Activated CD4-positive, alpha-beta T cell treated with anti-CD3 and anti-CD28 coated beads, Interleukin-2, amount 50 U/mL, for 16 hours (primary cell): ENCODE results near the gene CADM2.

Experiments used
- DNase-seq: peaks from one replicate; pipeline ENCODE4 v3.0.0-alpha.2; 2020

Gene CADM2

DNA sequence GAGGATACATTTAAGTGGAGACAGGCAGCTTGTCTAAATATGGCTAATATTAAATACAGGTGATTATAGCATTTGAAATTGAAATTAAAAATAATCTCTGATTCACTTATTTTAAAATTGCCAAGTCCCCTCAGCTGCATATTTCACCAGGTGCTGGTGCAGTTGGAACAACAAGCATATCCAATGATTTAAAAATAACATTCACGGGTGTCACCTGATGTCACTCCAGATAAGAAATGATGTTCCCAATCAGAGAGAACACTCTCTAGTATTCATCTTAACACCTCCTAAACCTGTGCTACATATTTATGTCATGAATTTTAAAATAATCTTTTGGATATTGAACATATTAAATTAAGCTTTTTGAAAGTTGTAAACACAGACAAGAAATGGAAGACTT, 249.9 kb downstream of the CADM2 start:
- DNase-seq: no peak

- DNase-seq: no peak
Measured at GRCh38 chr3:85210540-85210939, 251.8 kb downstream of the CADM2 start.

GRCh38 chr3:85228966-85229365, 270.2 kb downstream of the CADM2 start:
- no peak for DNase-seq

GRCh38 chr3:85244091-85244490, 285.3 kb downstream of the CADM2 start:
- no peak for DNase-seq

DNA sequence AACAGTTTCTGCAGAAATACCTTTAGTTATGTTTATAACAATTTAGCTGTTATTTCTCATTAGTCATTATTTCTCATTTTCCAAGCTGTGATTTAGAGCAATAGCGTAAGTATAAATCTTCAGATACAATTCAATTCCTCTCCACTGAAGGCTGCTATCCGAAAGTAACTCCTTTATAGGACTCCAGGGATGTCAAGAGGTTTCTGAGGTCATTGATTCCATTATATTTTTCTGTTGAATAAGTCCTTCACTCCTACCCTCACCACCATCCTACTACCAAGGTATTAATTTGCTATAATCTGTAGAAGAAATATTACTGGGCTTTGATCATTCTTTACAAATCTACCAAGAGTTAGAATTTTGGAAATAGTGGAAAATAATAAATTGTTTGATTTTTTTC, 285.7 kb downstream of the CADM2 start:
- no peak for DNase-seq

DNA sequence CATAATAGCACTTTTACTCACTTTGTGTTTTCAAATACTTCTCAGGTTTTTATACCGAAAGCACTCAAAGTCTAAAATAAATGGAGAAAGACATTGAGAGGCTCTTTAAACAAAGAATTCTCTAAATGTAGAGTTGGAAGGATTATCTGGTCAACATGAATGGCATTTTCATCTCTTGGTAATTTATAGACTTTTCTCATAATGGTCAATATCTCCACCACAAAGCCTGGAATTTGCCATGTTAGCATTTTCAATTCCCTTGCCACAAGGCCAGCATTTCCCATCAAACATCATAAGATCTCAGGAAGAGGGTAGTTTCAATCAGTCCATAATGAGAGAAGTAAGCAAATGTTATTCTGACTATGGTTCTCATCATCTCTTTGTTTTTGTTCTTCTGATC, 293.0 kb downstream of the CADM2 start:
- no peak for DNase-seq

DNA sequence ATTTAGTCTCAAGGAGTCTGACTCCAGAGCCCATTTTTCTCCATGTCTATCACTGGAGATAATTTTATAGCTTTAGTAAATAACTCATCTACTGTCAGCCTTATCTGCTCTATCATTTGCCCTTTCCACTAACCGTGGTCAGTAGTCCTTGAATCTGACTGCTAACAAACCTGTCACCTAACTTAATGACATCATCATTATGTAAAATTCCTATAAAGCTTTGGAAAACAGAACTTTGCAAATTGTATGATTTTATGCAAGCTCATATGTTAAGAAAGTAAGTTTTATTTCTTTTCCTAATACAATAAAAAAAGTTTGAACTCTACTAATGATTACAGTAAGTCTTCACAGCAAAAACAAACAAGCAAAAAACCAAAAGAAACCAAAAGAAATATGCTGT, 293.9 kb downstream of the CADM2 start:
- DNase-seq: no peak

DNA sequence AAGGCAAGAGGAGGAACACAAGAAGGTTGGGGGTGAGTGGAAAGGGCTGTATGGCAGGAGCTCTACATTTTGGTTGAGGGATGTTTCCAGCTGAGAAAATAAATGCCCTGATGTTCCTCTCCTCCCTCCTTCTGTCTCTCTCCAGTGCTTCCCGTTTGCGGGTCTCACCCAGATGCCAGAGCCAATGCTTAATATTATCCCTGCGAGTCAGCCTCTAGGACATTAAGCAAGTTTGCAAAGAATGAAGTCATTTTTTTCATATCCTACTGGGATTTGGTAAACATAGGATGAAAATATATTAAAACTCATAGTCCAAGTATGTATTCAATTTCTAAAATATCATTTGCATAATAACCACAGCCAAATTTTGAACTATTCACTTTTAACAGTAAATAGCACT, 295.9 kb downstream of the CADM2 start:
- DNase-seq: no peak

DNA sequence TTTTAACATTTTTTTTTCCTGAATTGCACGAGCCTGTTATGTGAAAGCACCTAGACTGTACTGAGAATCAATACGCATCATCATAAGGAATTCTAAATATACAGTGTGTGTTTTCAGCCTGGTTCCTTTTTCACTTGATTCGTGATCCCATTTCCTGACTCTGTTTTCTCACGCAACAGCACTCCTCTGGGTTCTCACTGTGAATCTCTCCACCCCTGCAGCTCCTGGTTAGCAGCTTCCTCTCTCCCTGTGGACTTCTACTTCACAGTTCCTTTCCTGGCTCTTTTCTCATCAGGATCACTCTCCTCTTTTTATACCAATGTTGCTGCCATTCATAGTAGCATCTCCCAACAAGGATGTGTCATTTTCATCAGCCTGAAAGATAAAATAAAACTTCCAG, 297.2 kb downstream of the CADM2 start:
- no peak for DNase-seq

- no peak for DNase-seq
Measured at GRCh38 chr3:85258326-85258725, 299.5 kb downstream of the CADM2 start.

DNA sequence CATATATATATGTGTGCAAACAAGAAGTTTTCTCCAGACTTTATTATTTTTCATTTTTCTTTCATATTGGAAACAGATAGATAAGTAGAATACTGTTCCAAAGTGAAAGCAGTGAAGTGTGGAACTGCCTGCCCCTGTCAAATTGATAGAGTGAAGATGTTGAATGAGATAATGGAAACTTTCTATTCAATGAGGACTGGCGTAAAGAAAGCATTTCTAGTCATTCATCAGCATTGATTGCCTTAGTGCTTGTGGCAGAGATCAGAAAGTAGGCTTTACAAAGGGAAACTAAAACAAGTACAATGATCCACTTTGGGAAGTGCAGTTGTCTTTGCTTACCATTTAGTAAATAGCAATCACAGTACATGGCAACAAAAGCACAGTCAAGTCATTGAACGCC, 300.0 kb downstream of the CADM2 start:
- DNase-seq: no peak

GRCh38 chr3:85259748-85260147, 301.0 kb downstream of the CADM2 start:
- no peak for DNase-seq

- DNase-seq: no peak
Measured at GRCh38 chr3:85264381-85264780, 305.6 kb downstream of the CADM2 start.

DNA sequence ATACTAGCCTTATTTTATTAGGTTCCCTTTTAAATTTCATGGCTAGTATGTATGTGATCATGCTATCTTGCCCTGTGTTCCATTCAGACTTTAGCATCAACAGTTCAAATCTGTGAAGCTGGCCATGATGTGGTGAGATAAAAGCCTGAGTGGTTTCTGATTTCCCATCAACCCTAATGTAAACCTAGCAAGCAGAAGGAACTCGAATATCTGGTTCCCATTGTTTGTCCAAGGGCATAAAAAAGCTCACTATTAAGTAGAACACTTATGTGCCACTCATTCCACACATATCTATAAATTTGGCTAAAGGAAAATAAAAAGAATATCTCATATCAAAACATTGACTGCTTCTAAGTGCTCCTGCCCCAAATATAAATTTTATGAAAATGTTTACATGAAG, 311.7 kb downstream of the CADM2 start:
- no peak for DNase-seq

- no peak for DNase-seq
Measured at GRCh38 chr3:85271911-85272310, 313.1 kb downstream of the CADM2 start.

DNA sequence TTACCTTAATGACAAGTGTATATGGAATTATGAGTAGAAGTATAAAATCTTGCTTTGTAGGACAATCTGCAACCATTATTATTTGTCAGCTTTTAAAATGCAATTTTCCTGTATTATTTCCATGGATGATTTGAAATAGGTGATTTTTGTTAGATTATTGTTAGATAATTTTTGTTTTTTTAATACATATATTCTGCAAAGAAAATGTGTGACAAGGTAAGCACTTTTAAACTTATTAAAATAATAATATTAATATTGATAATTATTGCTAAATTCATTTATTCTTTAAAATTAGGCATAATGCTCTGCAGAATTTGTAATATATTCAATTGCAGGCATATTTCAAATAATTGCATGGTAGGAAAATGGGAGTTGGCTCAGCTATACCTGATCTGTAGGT, 329.5 kb downstream of the CADM2 start:
- DNase-seq: no peak

GRCh38 chr3:85297291-85297690, 338.5 kb downstream of the CADM2 start:
- no peak for DNase-seq

DNA sequence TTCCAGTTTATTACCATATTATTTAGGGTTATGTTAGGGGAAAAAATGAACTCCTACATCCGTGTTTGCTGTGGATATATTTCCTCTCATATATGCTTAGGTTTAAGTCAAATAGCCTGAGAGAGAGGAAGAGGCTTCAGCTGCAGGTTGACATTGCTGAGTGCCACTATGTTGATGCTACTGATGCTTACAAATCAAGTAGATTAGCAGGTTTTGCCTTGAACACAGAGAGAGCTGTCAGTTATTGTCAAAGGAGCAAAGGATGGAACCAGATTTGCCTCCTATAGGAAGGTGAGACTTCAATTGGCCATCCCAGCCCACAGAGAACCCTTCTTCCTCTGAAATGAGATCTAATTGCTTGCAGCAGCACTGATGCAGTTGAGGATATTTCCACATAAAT, 339.2 kb downstream of the CADM2 start:
- DNase-seq: no peak

- no peak for DNase-seq
Measured at GRCh38 chr3:85303156-85303555, 344.4 kb downstream of the CADM2 start.

- no peak for DNase-seq
Measured at GRCh38 chr3:85304360-85304964, 345.7 kb downstream of the CADM2 start.

- no peak for DNase-seq
Measured at GRCh38 chr3:85312331-85312730, 353.5 kb downstream of the CADM2 start.

DNA sequence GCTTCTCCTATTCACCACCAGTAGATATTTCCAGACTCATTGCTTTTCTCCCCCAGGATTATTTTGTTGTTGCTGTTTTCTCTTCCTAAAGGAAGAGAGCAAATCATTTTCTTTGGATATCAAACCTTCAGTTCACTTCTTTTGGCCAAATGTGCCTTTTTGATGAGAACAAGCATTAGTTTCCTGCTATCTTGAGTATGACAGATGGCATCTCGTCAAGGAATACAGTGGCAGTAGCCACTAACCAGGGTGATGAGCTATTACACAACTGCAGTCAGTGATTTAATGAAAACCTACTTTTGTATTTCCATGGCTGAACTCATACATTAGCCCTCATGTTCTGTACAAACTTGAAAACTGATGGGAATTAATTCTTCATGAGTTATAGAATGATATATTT, 354.6 kb downstream of the CADM2 start:
- no peak for DNase-seq

DNA sequence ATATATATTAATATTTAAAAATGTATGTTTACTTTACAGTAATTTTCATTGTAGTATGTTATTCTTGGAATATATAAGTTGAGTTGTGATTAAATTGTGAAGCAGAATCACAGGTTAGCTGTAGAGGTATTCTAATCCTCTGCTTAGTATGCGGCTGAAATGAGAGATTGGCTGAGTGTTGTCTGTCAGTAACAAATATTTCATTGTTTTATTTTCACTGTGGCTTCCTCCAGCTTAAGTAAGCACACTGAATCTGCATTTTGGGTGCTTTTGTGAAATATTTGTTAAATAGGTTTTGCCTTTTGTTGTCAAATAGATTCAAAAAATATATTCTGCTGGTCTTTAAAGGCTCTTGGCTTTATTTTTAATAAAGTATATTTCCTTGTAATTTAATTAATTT, 357.5 kb downstream of the CADM2 start:
- no peak for DNase-seq

DNA sequence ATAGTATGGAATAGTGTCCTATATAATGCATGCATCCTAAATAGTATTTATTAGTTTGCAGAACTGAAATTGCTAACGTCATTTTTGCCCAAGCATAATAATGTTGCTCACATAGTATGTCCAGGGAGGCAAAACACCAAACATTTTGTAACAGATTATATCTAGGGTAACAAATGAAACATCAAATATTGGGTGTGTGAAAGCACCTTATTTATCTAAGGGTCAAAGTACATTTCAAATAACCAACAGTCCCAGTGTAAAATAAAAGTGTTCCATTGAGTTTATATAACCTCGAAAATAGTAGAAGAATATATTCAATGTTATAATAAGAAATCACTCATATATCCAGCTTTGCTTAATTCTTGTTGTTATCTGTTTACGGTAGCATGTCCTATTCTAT, 363.1 kb downstream of the CADM2 start:
- no peak for DNase-seq

- no peak for DNase-seq
Measured at GRCh38 chr3:85330071-85330470, 371.3 kb downstream of the CADM2 start.

- no peak for DNase-seq
Measured at GRCh38 chr3:85337895-85338294, 379.1 kb downstream of the CADM2 start.
